Stimulated activated CD8-positive, alpha-beta memory T cell treated with anti-CD3 and anti-CD28 coated beads, Interleukin-15, amount 100 ng/mL, for 24 hours (primary cell): ENCODE measurements around the gene NOX3.
"Not testable (repeated sequence)": the region's sequence is repeated elsewhere in the genome, so short reads cannot be mapped to it uniquely, and the experiment has no call there.

ENCODE experiments used
- DNase-seq: peaks from one replicate; pipeline ENCODE4 v3.0.0-alpha.2; 2020; ENCODE audit warnings: low read depth

The NOX3 gene

DNA sequence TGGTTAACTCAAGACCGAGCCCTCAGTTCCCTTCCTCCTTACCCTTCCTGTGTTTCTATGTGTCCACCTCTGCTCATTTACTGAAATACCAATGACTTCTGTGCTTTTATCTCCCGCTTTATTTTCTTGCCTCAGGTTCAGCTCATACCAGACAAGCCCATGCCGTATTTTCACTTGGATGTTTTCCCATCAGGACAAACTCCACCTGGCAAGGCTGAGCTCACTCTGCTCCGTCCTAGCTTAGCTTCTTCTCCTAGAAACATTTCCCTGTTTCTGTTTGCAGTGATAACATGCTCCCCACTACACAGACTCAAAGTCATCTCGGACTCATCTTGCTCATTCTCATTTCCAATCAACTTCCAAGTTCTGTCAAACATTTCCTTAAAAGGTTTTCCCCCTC lies 84.4 kb downstream of the NOX3 start:
- DNase-seq: no peak

DNA sequence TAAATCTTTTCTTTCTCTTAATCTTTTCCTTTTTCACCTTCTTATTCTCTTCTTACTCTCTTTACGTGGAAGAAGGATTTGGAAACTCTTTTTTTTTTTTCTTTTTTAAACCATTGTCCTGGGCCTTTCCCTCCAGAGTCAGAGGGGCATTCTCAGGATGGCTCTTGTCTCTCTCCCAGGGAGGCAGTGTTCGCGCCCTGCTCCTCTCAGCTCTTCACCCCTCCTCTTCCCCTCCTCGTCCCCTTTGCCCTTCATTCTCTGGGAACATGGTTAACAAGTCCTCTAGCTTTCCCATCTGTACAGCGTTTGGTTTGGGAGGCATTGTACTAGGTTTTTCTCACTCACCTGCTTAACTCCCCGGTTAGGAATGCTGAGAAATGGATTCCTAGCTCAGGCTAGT lies 89.3 kb downstream of the NOX3 start:
- DNase-seq: no peak

DNA sequence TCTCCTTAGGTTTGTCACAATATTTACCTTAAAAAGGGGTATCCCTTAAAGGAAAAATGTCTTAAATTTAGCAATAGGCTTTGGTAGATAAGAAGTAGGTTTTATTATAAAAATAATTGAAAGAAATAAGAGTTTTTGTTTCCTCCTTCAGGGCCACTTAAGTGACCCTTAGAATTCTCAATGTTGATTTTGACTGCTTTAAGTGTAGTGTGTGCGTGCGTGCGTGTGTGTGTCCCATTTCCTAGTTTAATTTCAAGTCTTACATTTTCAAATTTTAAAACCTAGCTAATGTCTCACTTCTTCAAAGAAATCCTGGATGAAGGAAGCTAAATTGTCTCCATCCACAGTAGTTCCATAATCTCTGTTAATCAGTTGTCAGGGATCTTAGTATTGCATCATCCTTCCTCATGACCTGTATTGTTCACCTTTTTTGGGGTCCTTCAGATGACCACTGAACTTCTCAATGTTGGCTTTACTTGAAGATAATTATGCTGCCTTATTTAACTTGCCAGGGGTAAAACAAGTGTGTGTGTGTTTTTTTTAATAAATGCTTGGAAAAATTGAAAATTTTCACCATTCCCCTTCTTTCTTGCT lies 90.7 kb downstream of the NOX3 start:
- DNase-seq: no peak

DNA sequence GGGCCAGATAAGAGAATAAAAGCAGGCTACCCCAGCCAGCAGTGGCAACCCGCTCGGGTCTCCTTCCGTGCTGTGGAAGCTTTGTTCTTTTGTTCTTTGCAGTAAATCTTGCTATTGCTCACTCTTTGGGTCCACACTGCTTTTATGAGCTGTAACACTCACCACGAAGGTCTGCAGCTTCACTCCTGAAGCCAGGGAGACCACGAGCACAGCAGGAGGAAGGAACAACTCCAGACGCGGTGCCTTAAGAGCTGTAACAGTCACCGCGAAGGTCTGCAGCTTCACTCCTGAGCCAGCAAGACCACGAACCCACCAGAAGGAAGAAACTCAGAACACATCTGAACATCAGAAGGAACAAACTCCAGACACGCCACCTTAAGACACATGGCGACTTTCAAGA lies 91.6 kb downstream of the NOX3 start:
- not testable (repeated sequence) for DNase-seq

DNA sequence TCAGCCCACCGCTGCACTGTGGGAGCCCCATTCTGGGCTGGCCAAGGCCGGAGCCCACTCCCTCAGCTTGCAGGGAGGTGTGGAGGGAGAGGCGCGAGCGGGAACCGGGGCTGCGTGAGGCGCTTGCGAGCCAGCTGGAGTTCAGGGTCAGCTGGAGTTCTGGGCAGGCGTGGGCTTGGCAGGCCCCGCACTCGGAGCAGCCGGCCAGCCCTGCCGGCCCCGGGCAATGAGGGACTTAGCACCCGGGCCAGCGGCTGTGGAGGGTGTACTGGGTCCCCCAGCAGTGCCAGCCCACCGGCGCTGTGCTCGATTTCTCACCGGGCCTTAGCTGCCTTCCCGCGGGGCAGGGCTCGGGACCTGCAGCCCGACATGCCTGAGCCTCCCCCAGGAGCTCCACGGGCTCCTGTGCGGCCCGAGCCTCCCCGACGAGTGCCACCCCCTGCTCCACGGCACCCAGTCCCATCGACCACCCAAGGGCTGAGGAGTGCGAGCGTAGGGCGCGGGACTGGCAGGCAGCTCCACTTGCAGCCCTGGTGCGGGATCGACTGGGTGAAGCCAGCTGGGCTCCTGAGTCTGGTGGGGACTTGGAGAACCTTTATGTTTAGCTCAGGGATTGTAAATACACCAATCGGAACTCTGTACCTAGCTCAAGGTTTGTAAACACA lies 92.5 kb downstream of the NOX3 start:
- not testable (repeated sequence) for DNase-seq

DNA sequence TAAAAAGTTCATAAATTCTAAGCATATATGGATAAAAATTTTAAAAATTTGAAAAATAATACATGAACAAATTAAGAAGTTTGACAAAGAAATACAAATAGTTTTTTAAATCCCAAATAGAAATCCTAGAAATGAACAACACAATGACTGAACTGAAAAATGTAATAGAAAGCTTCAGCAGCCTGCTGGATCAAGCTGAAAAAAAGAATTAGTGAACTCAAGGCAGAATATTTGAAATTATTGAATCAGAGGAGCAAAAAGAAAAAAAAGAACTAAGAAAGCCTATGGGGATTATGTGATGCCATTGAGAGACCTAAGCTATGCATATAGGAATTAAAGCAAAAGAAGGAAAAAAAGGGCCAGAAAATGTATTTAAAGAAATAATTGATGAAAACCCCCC lies 101.5 kb downstream of the NOX3 start:
- DNase-seq: no peak

DNA sequence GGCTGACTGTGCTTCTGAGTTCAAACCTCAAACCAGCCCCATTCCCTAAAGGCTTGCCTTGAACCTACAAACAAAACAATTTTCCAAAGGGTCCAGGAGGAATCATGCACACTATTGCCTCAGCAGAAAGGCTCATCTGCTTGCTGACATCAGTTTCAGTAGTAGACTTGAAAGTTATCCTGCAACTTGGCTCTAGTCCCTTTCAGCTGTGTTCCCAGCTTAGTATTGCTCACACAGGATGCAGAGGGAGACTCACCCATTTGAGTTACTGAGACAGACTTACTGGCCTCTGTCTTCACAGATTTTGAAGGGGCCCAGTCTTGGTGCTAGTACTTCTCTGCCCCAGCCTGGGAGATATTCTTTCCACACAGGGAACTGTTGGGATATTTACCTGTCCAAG lies 102.8 kb downstream of the NOX3 start:
- no peak for DNase-seq

DNA sequence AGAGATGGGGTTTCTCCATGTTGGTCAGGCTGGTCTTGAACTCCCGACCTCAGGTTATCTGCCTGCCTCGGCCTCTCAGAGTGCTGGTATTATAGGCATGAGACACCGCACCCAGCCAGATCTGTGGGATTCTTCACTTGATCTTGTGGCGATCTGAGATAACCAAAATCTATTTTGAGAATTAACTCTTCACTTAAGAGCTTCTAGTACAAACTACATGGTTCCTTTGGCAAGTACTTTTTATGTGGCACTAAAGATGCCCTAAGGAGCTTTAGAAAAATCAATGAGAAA lies 103.6 kb downstream of the NOX3 start:
- DNase-seq: no peak

DNA sequence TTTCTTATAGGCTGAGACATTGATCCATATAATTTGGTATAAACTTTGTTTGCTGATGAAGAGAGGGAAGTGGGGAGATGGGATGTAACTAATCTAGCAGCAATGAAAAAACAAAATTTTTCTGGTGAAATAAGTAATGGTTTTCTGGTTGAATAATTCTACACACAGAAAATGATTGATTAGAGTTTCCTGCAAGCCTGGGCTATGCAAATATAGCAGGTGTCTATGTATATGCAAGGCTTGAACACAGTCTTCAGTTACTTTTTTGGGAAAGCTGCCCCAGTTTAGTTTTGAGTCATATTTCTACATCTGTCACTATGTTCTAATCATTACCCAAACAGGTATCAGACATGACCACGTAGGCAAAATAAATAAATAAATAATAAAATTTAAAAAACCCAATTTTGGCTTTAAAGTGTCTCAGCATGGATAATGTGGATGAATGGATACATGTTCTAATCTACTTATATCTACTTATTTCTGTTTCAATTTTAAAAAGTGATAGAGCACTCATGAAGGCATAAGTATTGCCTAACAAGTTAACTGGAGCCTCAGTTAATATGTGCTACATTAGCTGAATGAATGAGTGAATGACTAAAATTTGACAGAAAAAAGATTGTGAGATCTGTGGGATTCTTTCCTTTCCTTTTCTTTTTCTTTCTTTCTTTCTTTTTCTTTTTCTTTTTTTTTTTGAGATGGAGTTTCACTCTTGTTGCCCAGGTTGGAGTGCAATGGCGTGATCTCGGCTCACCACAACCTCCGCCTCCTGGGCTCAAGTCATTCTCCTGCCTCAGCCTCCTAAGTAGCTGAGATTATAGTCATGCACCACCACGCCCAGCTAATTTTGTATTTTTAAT lies 104.1 kb downstream of the NOX3 start:
- no peak for DNase-seq

DNA sequence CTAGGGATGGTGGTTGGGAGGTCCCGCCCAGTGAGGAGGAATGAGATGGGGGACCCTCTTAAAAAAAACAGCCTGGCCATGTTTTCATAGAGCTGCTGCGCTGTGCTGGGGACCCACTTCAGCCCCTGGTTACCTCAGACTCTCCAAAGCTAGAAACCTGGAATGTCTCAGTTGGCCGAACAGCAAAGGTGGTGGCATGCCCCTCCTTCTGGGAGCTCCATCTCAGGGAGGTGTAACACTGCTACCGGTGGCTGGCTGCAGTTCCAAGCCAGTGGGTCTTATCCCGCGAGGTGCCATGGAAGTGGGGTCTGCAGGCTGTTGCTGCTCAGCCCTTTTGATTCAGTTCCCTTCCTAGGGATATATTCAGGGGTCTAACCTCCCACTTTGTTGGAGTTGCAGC lies 105.7 kb downstream of the NOX3 start:
- DNase-seq: no peak

DNA sequence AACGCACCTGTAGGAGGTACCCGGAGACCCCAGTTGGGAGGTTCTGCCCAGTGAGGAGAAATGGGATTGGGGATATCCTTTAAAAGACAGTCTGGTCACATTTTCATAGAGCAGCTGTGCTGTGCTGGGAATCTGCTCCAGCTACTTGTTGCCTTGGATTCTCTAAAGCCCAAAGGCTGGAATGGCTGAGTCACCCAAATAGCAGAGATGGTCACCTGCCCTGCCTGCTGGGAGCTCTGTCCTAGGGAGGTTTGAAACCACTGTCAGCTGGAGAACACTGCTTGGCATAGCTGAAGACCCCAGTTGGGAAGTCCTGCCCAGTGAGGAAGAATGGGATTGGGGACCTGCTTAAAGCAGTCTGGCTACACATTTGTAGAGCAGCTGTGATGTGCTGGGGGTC lies 106.5 kb downstream of the NOX3 start:
- no peak for DNase-seq

DNA sequence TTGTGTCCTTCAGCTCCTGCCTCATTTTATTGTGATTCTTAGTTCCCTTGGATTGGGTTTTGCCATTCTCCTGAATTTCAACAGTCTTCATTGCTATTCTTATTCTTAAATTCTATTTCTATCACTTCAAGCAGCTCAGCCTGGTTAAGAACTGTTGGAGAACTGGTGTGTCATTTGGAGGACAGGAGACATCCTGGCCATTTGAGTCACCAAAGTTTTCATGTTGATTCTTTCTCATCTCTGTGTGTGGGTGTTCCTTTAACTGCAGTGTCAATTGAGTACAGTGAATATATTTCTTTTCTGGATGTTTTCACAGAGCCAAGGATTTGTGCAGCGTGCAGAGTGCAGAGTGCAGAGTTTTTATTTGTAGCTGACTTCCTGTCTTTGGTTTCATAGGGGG lies 107.8 kb downstream of the NOX3 start:
- no peak for DNase-seq

DNA sequence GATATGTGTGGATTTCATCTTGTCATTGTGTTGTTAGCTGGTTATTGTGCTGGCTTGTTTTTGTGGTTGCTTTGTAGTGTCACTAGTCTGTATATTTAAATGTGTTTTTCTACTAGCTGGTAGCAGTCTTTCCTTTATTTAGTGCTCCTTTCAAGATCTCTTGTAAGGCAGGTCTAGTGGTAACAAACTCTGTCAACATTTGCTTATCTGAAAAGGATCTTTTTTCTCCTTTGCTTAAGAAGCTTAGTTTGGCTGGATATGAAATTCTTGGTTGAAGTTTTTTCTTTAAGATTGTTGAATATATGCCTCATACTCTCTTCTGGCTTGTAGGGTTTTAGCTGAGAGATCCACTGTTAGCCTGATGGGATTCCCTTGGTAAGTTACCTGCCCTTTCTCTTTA lies 108.7 kb downstream of the NOX3 start:
- DNase-seq: no peak
